ENCODE data around the gene LRRD1. TPM values are rescaled to one million over a fixed set of nuclear protein-coding genes. Genes with fewer than 3 reads are reported as not detected.

The LRRD1 gene
- total and polyA plus RNA-seq, 9 of the 15 experiments (the other 6 are each of a cell fraction or from before 2014, with no cell fraction given) = 0.07 to 0.15 TPM; not detected in 7

- TF ChIP-seq DMBX1 (CRISPR knock-in tag; IDR thresholded peaks at IDR 0.05; ENCODE audit: borderline replicate concordance) (no peak), KHSRP (IDR thresholded peaks at IDR 0.05) (peak; percentile 68), POLR3G (IDR thresholded peaks at IDR 0.05; ENCODE audit: extremely low read depth, insufficient read length, insufficient replicate concordance) (no peak), HIVEP1 (CRISPR knock-in tag; IDR thresholded peaks at IDR 0.05) (no peak), ZNF766 (CRISPR knock-in tag; conservative IDR thresholded peaks at IDR 0.05) (peak; percentile 71), PRPF4 (IDR thresholded peaks at IDR 0.05; ENCODE audit: insufficient read depth, low read depth, low read length, poor library complexity, severe bottlenecking) (no peak), ZNF324 (CRISPR knock-in tag; IDR thresholded peaks at IDR 0.05) (no peak), ETS1 (conservative IDR thresholded peaks at IDR 0.05; ENCODE audit: control insufficient read depth, low read depth, low read length) (peak; percentile 60; the same call in 1 of the 2 replicates), TCFL5 (CRISPR knock-in tag; conservative IDR thresholded peaks at IDR 0.05) (no peak), HDAC1 (IDR thresholded peaks at IDR 0.05) (peak in 1 of 2 experiments; percentile 69; a peak in 2 of 4 replicates), SRSF3 (IDR thresholded peaks at IDR 0.05; ENCODE audit: insufficient read depth, low read length) (peak; percentile 82; the same call in 1 of the 2 replicates), THRA (IDR thresholded peaks at IDR 0.05) (no peak), IRF1 (CRISPR knock-in tag; IDR thresholded peaks at IDR 0.05; ENCODE audit: borderline replicate concordance) (0 out of 2 replicates have a peak, but pooled peaks have one; percentile 53), PHB2 (IDR thresholded peaks at IDR 0.05; ENCODE audit: low read depth) (no peak), RNF219 (CRISPR knock-in tag; IDR thresholded peaks at IDR 0.05) (no peak)
Measured at GRCh38 chr7:92134271-92135051, 44.5 kb downstream of the LRRD1 start, which contains the start of gene CYP51A1 (continued).

All from K562 (cell line).